Effector CD4-positive, alpha-beta T cell (primary cell): ENCODE results near the gene LMNTD2.
A peak's percentile ranks its signal among the peaks of the same experiment; 100 is the strongest.

Source experiments
- DNase-seq: peaks from one replicate; pipeline ENCODE4 v3.0.0-alpha.2; 2020

Gene LMNTD2

GRCh38 chr11:506995-507726 is 53.4 kb downstream of the LMNTD2 start, which contains the start of gene RNH1:
RNH1 (minus strand) TSS chr11:507242; CDS start chr11:502162, 5,080 bp downstream.
- DNase-seq: peak; percentile 99

- peak; percentile 95 for DNase-seq
These were observed 54.1 kb downstream of the LMNTD2 start for GRCh38 chr11:506238-506994.

- no peak for DNase-seq
These were observed 55.6 kb downstream of the LMNTD2 start for GRCh38 chr11:504994-505344.
